Hepatocyte (in vitro differentiated cells): ENCODE results near the gene MAP3K4.

ENCODE experiments used
- EZH2 ChIP-seq: fragments of 200-600 bp; sonication (generic); IDR thresholded peaks from 2 replicates; pipeline ENCODE4 v1.6.1; 2016; ENCODE audit warnings: antibody characterized with exemption, mild to moderate bottlenecking, borderline replicate concordance
- EZH2phosphoT487 ChIP-seq: fragments of 200-600 bp; sonication (generic); IDR thresholded peaks from one replicate; pipeline ENCODE4 v1.6.1; 2018; ENCODE audit warnings: antibody characterized with exemption, mild to moderate bottlenecking, low read depth, moderate library complexity; ENCODE audit not compliant: unreplicated experiment, severe bottlenecking
- TF ChIP-seq, protein P1 (sequence below): fragments of 200-600 bp; sonication (generic); IDR thresholded peaks from 2 replicates; pipeline ENCODE4 v1.5.1; 2016; ENCODE audit warnings: antibody characterized with exemption, mild to moderate bottlenecking; ENCODE audit not compliant: poor library complexity

DNA sequence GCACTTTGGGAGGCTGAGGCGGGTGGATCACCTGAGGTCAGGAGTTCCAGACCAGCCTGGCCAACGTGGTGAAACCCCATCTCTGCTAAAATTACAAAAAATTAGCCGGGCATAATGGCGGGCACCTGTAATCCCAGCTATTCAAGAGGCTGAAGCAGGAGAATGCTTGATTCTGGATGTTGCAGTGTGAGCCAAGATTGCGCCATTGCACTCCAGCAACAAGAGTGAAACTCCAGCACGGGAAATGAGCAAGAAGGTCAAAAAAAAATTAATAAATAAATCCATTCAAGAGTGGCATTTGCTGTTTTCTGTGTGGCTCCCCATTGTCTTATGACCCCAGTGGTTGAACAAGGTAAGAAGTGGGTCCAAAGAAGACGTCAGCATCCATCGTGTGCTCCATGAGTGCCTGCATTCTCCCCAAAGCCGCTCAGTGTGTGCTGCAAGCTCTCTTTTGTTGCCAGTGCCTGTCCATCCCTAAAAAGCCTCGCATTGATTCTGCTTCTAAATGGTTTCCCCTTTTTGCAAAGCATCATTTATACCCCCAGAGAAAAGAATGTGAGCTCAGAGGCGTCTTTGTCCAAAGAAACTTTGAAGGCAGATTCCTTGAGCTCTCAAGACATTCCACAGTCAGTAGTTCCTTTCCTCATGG, 38.8 kb upstream of the MAP3K4 start:
- TF ChIP-seq, protein P1, sequence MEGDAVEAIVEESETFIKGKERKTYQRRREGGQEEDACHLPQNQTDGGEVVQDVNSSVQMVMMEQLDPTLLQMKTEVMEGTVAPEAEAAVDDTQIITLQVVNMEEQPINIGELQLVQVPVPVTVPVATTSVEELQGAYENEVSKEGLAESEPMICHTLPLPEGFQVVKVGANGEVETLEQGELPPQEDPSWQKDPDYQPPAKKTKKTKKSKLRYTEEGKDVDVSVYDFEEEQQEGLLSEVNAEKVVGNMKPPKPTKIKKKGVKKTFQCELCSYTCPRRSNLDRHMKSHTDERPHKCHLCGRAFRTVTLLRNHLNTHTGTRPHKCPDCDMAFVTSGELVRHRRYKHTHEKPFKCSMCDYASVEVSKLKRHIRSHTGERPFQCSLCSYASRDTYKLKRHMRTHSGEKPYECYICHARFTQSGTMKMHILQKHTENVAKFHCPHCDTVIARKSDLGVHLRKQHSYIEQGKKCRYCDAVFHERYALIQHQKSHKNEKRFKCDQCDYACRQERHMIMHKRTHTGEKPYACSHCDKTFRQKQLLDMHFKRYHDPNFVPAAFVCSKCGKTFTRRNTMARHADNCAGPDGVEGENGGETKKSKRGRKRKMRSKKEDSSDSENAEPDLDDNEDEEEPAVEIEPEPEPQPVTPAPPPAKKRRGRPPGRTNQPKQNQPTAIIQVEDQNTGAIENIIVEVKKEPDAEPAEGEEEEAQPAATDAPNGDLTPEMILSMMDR = no peak
- no peak for TF ChIP-seq EZH2
- no peak for TF ChIP-seq EZH2phosphoT487
